Forelimb muscle (tissue), 1 donor: ENCODE data around the gene EDAR. TPM values are rescaled to one million over a fixed set of nuclear protein-coding genes. Genes with fewer than 3 reads are reported as not detected.
A peak's percentile ranks its signal among the peaks of the same experiment; 100 is the strongest.

ENCODE experiments used
- DNase-seq: peaks from one replicate; pipeline ENCODE4 v3.0.0-alpha.2; 2013; ENCODE audit warnings: low read depth
- polyA plus RNA-seq: library from polyadenylated mRNA; unstranded; fragments of 120-200 nt; gene quantifications from one replicate; pipeline ENCODE4 v1.2.1, GENCODE V29; 2013; ENCODE audit not compliant: insufficient read length

The EDAR gene
- 0.08 TPM for polyA plus RNA-seq

GRCh38 chr2:108988796-108989713 lies at the start of gene EDAR:
EDAR (minus strand) TSS chr2:108989220; CDS start chr2:108931014, 58,206 bp downstream.
- DNase-seq: no peak

GRCh38 chr2:109033171-109033570 lies 44.2 kb upstream of the EDAR start:
- no peak for DNase-seq

GRCh38 chr2:109032229-109032820 lies 43.3 kb upstream of the EDAR start:
- DNase-seq: no peak

- peak; percentile 8 for DNase-seq
Observed at GRCh38 chr2:109031476-109032228, 42.6 kb upstream of the EDAR start.

- DNase-seq: no peak
Observed at GRCh38 chr2:109030870-109031475, 42.0 kb upstream of the EDAR start.

- no peak for DNase-seq
Observed at GRCh38 chr2:109029490-109030201, 40.6 kb upstream of the EDAR start.

DNA sequence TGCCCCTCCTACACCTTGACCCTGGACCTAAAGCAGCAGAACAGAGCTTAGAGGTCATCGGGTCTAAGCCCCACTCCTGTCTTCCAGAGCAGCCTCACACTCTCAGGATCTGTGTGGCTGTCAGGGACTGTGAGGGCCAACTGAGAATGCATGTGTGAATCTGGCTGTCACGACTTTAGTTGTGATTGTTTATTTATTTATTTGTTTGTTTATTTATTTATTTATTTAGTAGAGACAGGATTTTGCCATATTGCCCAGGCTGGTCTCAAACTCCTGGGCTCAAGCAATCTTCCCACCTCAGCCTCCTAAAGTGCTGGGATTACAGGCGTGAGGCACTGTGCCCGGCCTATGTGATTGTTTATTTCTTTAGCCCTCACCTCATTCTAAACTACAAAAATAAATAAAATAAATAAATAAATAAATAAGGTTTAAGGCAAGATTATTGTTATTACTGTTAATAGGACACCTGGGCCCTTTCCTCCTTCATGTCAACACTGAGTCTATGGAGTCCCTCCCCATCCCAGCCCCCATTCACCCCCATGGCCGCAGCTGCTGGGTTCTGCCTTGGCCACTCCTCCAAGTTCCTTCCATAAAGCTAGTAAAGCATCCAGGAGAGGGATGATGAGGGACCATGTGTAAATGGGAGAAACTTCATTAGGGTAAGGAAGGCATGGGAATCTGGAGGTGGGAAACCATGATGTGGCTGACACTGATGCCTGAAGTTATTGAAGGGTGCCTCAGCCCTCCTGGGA lies 39.9 kb upstream of the EDAR start:
- no peak for DNase-seq

DNA sequence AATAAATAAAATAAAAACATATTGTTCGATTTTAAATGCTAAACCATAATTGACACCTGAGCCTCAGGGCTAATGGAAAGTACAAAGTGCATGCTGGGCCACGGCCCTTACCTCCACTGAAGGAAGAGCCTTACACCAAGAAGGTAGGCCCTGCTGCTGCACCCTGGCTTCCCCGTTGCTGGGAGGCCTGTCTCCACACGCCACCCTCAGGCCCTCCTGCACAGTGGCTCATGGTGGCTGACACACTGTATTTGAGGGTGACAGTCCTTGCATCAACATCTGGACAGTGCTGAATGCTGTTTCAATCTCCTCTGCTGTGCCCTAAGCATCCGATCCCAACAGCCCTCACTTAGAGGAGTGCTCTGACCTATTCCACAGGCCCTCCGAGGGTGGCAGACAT lies 39.3 kb upstream of the EDAR start:
- DNase-seq: no peak

DNA sequence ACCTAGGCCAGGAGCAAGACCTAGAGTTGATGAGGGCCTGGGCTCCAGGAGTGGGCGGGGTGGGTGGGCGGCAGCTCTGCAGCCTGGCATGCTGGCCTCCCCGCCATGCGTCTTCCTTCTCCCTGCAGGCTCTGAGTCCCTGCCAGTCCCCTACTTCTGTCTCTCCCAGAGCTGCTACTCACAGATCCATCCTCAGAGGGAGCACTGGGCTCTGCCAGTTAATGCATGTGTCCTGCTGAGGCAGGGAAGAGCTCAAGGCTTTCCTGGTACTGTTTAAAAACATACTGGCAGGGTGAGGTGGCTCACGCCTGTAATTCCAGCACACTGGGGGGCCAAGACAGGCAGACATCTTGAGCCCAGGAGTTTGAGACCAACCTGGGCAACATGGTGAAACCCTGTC lies 38.7 kb upstream of the EDAR start:
- DNase-seq: no peak

DNA sequence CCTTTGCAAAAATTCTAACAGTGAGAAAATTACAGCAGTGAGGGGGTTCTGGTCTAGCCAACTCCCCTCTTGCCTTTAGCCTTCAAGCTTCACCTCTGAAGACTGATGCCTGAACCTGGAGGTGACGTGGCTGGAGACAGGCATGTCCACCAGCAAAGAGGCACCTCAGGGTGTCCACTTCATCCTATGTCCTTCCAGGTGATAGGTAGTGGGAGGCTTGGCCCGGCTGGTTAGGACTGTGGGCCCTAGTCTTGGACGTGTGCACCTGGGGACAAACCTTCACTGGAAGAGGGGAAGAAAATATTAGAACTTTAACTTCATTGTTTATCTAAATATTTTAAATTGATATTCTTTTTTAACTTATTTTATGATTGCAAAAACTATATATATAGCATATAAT lies 35.5 kb upstream of the EDAR start:
- no peak for DNase-seq

DNA sequence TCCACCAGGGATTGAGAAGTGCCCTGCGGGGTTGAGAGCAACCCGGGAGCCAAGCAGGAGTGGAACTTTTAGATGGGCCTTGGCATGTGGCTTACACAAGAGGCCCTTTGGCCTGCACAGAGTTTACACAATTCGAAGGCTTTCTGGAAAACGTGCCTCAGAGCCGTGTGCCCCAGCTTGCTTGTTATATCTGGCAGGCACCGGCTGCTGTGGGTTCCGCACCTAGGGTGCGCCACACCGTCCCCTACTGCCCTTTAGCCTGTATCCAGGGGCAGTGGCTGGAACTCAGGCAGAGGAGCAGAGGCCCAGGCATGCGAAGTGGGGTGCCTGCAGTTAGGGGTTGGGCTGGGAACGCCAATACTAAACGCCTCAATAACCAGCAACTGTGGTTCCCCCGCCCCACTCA lies 32.9 kb upstream of the EDAR start:
- DNase-seq: no peak

GRCh38 chr2:109020217-109020637 lies 31.2 kb upstream of the EDAR start:
- no peak for DNase-seq

DNA sequence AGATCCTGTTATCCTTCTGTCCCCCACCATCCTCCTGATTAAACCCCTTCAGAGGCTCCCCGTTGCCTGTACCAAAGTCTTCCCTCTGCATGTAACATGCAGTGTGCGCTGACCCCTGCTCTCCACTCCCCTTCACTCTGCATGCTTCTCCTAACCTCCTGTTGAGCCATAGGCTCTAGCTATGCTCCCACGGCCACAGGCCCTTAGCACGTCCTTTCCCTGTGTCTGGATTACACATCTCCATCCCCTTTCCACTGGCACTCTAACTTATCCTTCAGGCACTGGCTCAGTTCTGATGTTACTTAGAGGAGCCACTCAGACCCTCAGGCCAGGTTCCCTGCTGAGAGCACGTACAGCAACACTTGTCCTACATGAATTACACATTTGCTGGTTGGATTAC lies 29.4 kb upstream of the EDAR start:
- DNase-seq: no peak

DNA sequence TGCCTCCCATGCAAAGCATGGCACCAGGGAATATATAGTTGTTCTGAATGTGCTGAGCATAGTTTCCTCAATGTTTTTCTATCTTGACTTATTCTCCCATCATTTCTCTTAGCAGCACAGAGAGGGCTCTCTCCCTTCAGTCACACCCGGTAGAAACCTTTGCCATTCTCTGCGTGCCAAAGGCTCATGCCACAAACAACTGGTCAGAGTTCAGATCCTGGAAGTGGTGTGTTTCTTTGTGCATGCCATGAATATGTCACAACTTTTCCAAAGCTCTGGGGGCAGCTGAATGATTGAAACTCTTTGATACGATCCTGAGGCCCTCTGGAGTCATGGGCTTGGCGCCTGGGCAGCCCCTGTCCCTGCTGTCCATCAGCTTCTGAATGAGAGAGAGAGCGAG lies 28.0 kb upstream of the EDAR start:
- DNase-seq: no peak

DNA sequence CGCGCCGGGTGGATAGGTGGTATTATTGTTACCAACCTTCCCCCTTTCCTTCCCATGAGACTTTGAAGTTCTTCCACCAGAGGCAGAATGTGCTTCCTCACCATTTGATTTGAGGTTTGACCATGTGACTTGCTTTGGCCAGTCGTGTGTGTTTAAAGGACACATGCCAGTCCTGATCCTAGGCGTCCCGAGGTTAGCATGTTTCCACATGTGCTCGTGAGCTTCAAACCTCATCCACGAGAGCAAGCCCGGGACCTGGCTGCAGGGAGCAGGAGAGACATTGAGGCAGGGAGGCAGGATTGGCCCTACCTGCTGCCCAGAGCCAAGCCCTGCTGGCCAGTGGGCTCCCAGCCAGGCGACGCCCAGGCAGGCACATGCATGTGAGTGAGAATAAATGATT lies 27.4 kb upstream of the EDAR start:
- no peak for DNase-seq

- DNase-seq: no peak
Observed at GRCh38 chr2:109014476-109014875, 25.5 kb upstream of the EDAR start.

GRCh38 chr2:109013051-109013450 lies 24.0 kb upstream of the EDAR start:
- no peak for DNase-seq

- no peak for DNase-seq
Observed at GRCh38 chr2:109009920-109010610, 21.0 kb upstream of the EDAR start.

GRCh38 chr2:109006971-109007370 lies 18.0 kb upstream of the EDAR start:
- no peak for DNase-seq

DNA sequence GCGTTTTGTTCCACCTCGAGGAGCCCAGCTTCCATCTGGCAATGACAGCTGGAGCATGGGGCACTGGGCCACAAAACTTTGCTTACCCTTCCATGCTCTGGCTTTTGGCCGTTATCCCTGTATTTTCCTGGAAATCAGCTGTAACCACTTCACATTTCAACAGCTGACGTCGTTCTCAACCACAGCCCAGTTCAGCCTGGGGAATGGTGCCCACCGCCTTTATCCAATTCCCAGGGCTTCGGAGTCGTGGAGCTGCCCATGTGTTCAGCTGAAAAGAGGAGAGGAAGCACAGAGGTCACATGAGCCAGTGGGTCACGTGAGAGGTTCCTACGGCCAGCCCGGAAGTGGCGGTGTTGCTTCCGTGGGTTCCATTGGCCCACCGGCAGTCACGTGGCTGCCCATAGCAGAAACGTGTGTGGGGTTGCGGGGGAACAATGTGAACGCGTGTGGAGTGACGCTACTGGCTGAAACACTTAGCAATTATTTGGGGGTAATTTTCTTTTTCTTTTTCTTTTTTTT lies 16.7 kb upstream of the EDAR start:
- peak; percentile 22 for DNase-seq
